ENCODE data around the gene ZNF569. TPM values are rescaled to one million over a fixed set of nuclear protein-coding genes. Genes with fewer than 3 reads are reported as not detected.

Gene ZNF569
- polyA plus RNA-seq, 3 donors = 0.79 to 1.2 (median 0.83) TPM

- H3K9me3 Mint-ChIP-seq = peaks cover 12 to 57% (median 49%) of the 10 kb centered on the region in 7 donors
- intact Hi-C loops (cut with micrococcal nuclease) = no loop called here
- DNase-seq = no peak
- H3K4me3 Mint-ChIP-seq = no peak overlapping the region
- WGBS (ENCODE audit: insufficient coverage) = 1% methylated on average over 9 of the region's 9 CpGs
- peak overlapping the region; percentile 82 for H2AFZ ChIP-seq (ENCODE audit: insufficient read depth, low read depth, low read length, poor library complexity, severe bottlenecking)
- H3K36me3 ChIP-seq (replicated peaks in 1 of 2; ENCODE audit: control insufficient read depth in 1 of 2, insufficient read depth in 2 of 2, low read length in 2 of 2) = no peaks in the 10 kb centered on the region
- H3K27ac ChIP-seq (ENCODE audit: low read depth in 1 of 2, low read length in 2 of 2) = no peak overlapping the region
- peak overlapping the region; percentile 77 for H3K4me2 ChIP-seq (replicated peaks; ENCODE audit: extremely low read depth, low read length, poor library complexity, severe bottlenecking)
- TF ChIP-seq, protein P1, sequence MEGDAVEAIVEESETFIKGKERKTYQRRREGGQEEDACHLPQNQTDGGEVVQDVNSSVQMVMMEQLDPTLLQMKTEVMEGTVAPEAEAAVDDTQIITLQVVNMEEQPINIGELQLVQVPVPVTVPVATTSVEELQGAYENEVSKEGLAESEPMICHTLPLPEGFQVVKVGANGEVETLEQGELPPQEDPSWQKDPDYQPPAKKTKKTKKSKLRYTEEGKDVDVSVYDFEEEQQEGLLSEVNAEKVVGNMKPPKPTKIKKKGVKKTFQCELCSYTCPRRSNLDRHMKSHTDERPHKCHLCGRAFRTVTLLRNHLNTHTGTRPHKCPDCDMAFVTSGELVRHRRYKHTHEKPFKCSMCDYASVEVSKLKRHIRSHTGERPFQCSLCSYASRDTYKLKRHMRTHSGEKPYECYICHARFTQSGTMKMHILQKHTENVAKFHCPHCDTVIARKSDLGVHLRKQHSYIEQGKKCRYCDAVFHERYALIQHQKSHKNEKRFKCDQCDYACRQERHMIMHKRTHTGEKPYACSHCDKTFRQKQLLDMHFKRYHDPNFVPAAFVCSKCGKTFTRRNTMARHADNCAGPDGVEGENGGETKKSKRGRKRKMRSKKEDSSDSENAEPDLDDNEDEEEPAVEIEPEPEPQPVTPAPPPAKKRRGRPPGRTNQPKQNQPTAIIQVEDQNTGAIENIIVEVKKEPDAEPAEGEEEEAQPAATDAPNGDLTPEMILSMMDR (IDR thresholded peaks at IDR 0.05) = no peak
- H3K9ac ChIP-seq (ENCODE audit: insufficient read depth, low read length, poor library complexity, severe bottlenecking) = no peak overlapping the region
- H3K79me2 ChIP-seq (ENCODE audit: insufficient read depth, low read length) = no peaks in the 10 kb centered on the region
- H4K20me1 ChIP-seq (ENCODE audit: insufficient read depth, low read length) = no peaks in the 10 kb centered on the region
- peak overlapping the region in 1 of 3 experiments; percentile 78 for H3K4me3 ChIP-seq (replicated peaks in 1 of 3; ENCODE audit: low read depth in 2 of 3, low read length in 3 of 3)
- H3K9me3 ChIP-seq (replicated peaks in 1 of 2; ENCODE audit: control insufficient read depth in 1 of 2, insufficient read depth in 1 of 2, low read length in 2 of 2) = peaks cover 83 to 87% of the 10 kb centered on the region in 2 donors
- no peaks in the 10 kb centered on the region for H3K27me3 Mint-ChIP-seq (ENCODE audit: low read depth in 3 of 3)
- no peak overlapping the region for H3K27ac Mint-ChIP-seq
- no peaks in the 10 kb centered on the region for H3K4me1 Mint-ChIP-seq
- H3K36me3 Mint-ChIP-seq = peaks cover 0 to 3% of the 10 kb centered on the region in 2 donors
- H3K27me3 ChIP-seq (ENCODE audit: control insufficient read depth in 2 of 2, insufficient read depth in 2 of 2, low read length in 2 of 2) = no peaks in the 10 kb centered on the region
- peaks cover 11 to 14% of the 10 kb centered on the region in 2 donors for H3K4me1 ChIP-seq (ENCODE audit: control insufficient read depth in 1 of 2, insufficient read depth in 2 of 2, low read length in 2 of 2)
These were observed 39.9 kb upstream of the ZNF569 start for GRCh38 chr19:37507167-37507464.

DNA sequence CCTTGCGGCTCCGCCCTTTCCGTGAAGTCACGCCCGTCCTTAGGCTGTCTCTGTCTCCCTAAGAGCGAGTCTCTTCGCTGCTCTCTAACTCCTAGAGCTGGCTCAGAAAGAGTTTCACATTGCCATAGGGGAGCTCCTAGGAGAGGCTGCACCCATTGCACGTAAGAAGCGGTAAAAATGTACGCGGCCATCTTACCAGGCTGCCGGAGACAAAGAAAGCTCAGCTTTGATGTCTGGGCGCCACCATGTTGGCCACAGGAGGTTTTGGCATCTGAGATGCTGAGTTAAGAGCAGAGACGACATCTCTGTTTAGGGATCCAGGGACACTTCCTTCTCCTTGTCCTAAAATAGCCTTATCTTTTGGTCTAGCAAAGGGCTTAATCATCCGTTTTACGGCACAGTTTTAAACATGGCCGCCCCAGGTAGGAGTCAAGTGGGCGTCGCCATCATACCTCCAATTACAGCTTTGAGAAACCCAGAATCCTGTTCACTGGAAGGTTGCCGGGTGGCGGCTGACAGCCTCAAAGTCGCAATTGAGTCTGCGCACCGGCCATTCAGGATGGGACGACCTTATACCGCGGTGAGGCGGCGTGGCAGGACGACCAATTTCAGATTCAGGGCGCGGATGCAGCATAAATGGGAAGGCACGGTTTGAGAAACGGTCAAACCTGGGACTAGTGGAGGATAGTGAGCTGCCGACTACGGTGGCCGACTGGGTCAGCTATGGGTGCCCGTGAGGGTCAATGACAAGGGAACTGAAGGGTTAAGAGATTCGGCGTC, 39.3 kb upstream of the ZNF569 start, which contains the start of gene ZNF793:
ZNF793 (plus strand) TSS at position 553 of the 780 bp plus-strand sequence. CDS start 16,501 bp downstream, outside the sequence.
- peaks cover 0 to 3% of the 10 kb centered on the region in 2 donors for H3K36me3 Mint-ChIP-seq
- H3K27ac Mint-ChIP-seq = no peak within 1 kb of the TSS
- H3K4me1 Mint-ChIP-seq = no peaks in the 10 kb centered on the region
- 0% methylated on average over 40 of the region's 40 CpGs for WGBS (ENCODE audit: insufficient coverage)
- peak within 1 kb of the TSS; percentile 77 for H3K4me2 ChIP-seq (replicated peaks; ENCODE audit: extremely low read depth, low read length, poor library complexity, severe bottlenecking)
- DNase-seq = no peak
- H2AFZ ChIP-seq (ENCODE audit: insufficient read depth, low read depth, low read length, poor library complexity, severe bottlenecking) = peak within 1 kb of the TSS; percentile 82
- H3K9me3 ChIP-seq (replicated peaks in 1 of 2; ENCODE audit: control insufficient read depth in 1 of 2, insufficient read depth in 1 of 2, low read length in 2 of 2) = peaks cover 83 to 88% of the 10 kb centered on the region in 2 donors
- H3K4me3 Mint-ChIP-seq = no peak within 1 kb of the TSS
- H4K20me1 ChIP-seq (ENCODE audit: insufficient read depth, low read length) = no peaks in the 10 kb centered on the region
- no peak within 1 kb of the TSS for H3K9ac ChIP-seq (ENCODE audit: insufficient read depth, low read length, poor library complexity, severe bottlenecking)
- no peak within 1 kb of the TSS for H3K27ac ChIP-seq (ENCODE audit: low read depth in 1 of 2, low read length in 2 of 2)
- H3K27me3 ChIP-seq (ENCODE audit: control insufficient read depth in 2 of 2, insufficient read depth in 2 of 2, low read length in 2 of 2) = no peaks in the 10 kb centered on the region
- peaks cover 14 to 57% (median 49%) of the 10 kb centered on the region in 7 donors for H3K9me3 Mint-ChIP-seq
- H3K27me3 Mint-ChIP-seq (ENCODE audit: low read depth in 3 of 3) = no peaks in the 10 kb centered on the region
- no peaks in the 10 kb centered on the region for H3K79me2 ChIP-seq (ENCODE audit: insufficient read depth, low read length)
- intact Hi-C loops (cut with micrococcal nuclease) = no loop called here
- no peaks in the 10 kb centered on the region for H3K36me3 ChIP-seq (replicated peaks in 1 of 2; ENCODE audit: control insufficient read depth in 1 of 2, insufficient read depth in 2 of 2, low read length in 2 of 2)
- peaks cover 11 to 14% of the 10 kb centered on the region in 2 donors for H3K4me1 ChIP-seq (ENCODE audit: control insufficient read depth in 1 of 2, insufficient read depth in 2 of 2, low read length in 2 of 2)
- peak within 1 kb of the TSS; percentile 20 to 78 (median 64) for H3K4me3 ChIP-seq (replicated peaks in 1 of 3; ENCODE audit: low read depth in 2 of 3, low read length in 3 of 3)
- TF ChIP-seq, protein P1 (IDR thresholded peaks at IDR 0.05) = no peak

All from CD14-positive monocyte (primary cell).